ENCODE measurements around the gene PRDM12. TPM values are rescaled to one million over a fixed set of nuclear protein-coding genes. Genes with fewer than 3 reads are reported as not detected.
A peak's percentile ranks its signal among the peaks of the same experiment; 100 is the strongest.

PRDM12 gene
- polyA plus RNA-seq, 1 of the 3 experiments (the other 2 are of a cell fraction), result 0.08 TPM

- TF ChIP-seq RCOR1 (IDR thresholded peaks at IDR 0.05; ENCODE audit: low read length), result no peak
- TF ChIP-seq POLR2AphosphoS5 (IDR thresholded peaks at IDR 0.05; ENCODE audit: low read depth, low read length), result no peak
- TF ChIP-seq MAX (IDR thresholded peaks at IDR 0.05; ENCODE audit: low read depth), result no peak
Measured at GRCh38 chr9:130668659-130669058, 4.3 kb downstream of the PRDM12 start (continued).

- Histone ChIP-seq H3K4me2 (no peak overlapping the region), H3K9me3 (no peaks in the 10 kb centered on the region), H3K4me1 (ENCODE audit: control insufficient read depth in 1 of 2, insufficient read depth in 2 of 2, low read depth in 1 of 2, low read length in 1 of 2) (peaks cover 0 to 2% of the 10 kb centered on the region in 2 experiments; a peak in 1 of 4 replicates), H3K36me3 (replicated peaks in 1 of 2; ENCODE audit: control insufficient read depth in 1 of 2, insufficient read depth in 2 of 2, low read length in 1 of 2) (no peaks in the 10 kb centered on the region), H3K9ac (no peak overlapping the region), H3K27ac (ENCODE audit: low read depth in 2 of 2, low read length in 1 of 2) (no peak overlapping the region), H3K9me2 (no peaks in the 10 kb centered on the region), H3F3A (replicated peaks; ENCODE audit: insufficient read depth) (no peaks in the 10 kb centered on the region), H2AFZ (ENCODE audit: low read depth) (no peak overlapping the region), H3K27me3 (ENCODE audit: insufficient read depth) (peaks cover 24% of the 10 kb centered on the region), H3K4me3 (ENCODE audit: low read depth in 2 of 2, low read length in 1 of 2) (no peak overlapping the region), H4K20me1 (ENCODE audit: insufficient read depth) (no peaks in the 10 kb centered on the region), H3K79me2 (ENCODE audit: insufficient read depth) (no peaks in the 10 kb centered on the region)
- CTCF ChIA-PET, result interaction anchor here (0.7 to 1.4 kb wide), 3 partner anchors 9 to 14 kb away, joined by 3 to 5 read pairs (median 4); no protein-coding TSS in a partner anchor
- POLR2A ChIA-PET, result no interaction called here
- 93% methylated on average over 4 of the region's 4 CpGs for WGBS (ENCODE audit: low lambda C conversion rate)
- TF ChIP-seq ELF1 (IDR thresholded peaks at IDR 0.05) (no peak), TAF1 (IDR thresholded peaks at IDR 0.05; ENCODE audit: borderline replicate concordance, low read depth, low read length) (no peak)
- DNase-seq, result peak; percentile 14
Measured at GRCh38 chr9:130669965-130670364, 5.6 kb downstream of the PRDM12 start.

GRCh38 chr9:130670644-130671043 is 6.2 kb downstream of the PRDM12 start:
- Histone ChIP-seq H3K4me3 (ENCODE audit: low read depth in 2 of 2, low read length in 1 of 2) (no peak overlapping the region), H3K36me3 (replicated peaks in 1 of 2; ENCODE audit: control insufficient read depth in 1 of 2, insufficient read depth in 2 of 2, low read length in 1 of 2) (no peaks in the 10 kb centered on the region), H3K9me2 (no peaks in the 10 kb centered on the region), H3K4me2 (no peak overlapping the region), H3F3A (replicated peaks; ENCODE audit: insufficient read depth) (no peaks in the 10 kb centered on the region), H3K27ac (ENCODE audit: low read depth in 2 of 2, low read length in 1 of 2) (no peak overlapping the region), H3K79me2 (ENCODE audit: insufficient read depth) (no peaks in the 10 kb centered on the region), H3K9ac (no peak overlapping the region), H2AFZ (ENCODE audit: low read depth) (no peak overlapping the region), H3K9me3 (no peaks in the 10 kb centered on the region), H4K20me1 (ENCODE audit: insufficient read depth) (no peaks in the 10 kb centered on the region), H3K27me3 (ENCODE audit: insufficient read depth) (peaks cover 19% of the 10 kb centered on the region), H3K4me1 (ENCODE audit: control insufficient read depth in 1 of 2, insufficient read depth in 2 of 2, low read depth in 1 of 2, low read length in 1 of 2) (peaks cover 0 to 2% of the 10 kb centered on the region in 2 experiments; a peak in 1 of 4 replicates)
- ChIA-PET CTCF (interaction anchor here (0.9 to 1.4 kb wide), 2 partner anchors 8 to 12 kb away, joined by 3 to 4 read pairs; no protein-coding TSS in a partner anchor), POLR2A (no interaction called here)
- DNase-seq, result no peak
- WGBS (ENCODE audit: low lambda C conversion rate), result 90% methylated on average over 6 of the region's 6 CpGs
- no peak for TF ChIP-seq MAX (IDR thresholded peaks at IDR 0.05; ENCODE audit: low read depth)
- no peak for TF ChIP-seq MXI1 (IDR thresholded peaks at IDR 0.05; ENCODE audit: low read depth, low read length)
- no peak for TF ChIP-seq CTCF (IDR thresholded peaks at IDR 0.05)
- TF ChIP-seq NFIC (IDR thresholded peaks at IDR 0.05; ENCODE audit: borderline replicate concordance), result no peak
- TF ChIP-seq FOSL2 (IDR thresholded peaks at IDR 0.05; ENCODE audit: borderline replicate concordance, low read depth), result no peak
- TF ChIP-seq TAF1 (IDR thresholded peaks at IDR 0.05; ENCODE audit: borderline replicate concordance, low read depth, low read length), result no peak

Measured in SK-N-SH (cell line).